ENCODE results near the gene ZNF428.

Gene ZNF428

DNA sequence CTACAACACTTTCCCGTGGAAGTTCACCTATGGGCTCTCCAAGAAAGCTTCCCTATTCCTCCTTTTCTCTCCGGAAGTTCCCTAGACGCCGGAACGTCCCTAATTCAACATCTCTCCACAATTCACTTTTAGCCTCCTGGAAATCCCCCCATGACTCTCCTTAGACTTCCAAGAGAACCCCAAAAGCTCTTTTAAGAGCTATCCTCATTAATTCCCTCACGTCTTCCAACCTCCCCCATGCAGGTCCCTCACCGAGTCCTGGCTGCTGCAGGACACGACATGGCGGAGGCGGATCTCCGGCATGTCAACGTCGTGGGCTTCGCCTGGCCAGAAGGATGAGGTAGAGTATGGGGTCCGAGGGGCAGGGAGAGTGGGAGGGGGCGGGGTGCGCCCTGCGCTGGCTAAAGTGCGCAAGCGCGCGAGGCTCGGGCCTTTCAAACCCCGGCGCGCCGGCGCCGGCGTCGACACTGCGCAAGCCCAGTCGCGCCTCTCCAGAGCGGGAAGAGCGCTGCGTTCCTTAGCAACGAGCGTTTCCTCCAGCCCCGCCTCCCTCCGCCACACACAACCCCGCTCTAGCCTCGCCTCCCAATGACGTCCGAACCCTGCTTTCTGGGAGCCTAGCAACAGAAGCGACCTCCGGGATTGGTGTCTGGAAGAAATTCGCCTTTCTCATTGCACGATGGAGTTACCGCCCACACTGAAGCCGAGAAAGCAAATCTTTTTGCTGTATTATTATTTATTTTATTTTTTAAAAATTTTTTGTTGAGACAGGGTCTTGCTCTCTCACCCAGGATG lies 44.1 kb downstream of the ZNF428 start, which contains the start of the genes PINLYP and XRCC1:
PINLYP (plus strand) TSS at position 646 of the 795 bp plus-strand sequence. CDS start 1,391 bp downstream, outside the sequence.
XRCC1 (minus strand) TSS at position 372 of the 795 bp plus-strand sequence; CDS start at position 303, 69 bp downstream.
- TF ChIP-seq, protein P1, sequence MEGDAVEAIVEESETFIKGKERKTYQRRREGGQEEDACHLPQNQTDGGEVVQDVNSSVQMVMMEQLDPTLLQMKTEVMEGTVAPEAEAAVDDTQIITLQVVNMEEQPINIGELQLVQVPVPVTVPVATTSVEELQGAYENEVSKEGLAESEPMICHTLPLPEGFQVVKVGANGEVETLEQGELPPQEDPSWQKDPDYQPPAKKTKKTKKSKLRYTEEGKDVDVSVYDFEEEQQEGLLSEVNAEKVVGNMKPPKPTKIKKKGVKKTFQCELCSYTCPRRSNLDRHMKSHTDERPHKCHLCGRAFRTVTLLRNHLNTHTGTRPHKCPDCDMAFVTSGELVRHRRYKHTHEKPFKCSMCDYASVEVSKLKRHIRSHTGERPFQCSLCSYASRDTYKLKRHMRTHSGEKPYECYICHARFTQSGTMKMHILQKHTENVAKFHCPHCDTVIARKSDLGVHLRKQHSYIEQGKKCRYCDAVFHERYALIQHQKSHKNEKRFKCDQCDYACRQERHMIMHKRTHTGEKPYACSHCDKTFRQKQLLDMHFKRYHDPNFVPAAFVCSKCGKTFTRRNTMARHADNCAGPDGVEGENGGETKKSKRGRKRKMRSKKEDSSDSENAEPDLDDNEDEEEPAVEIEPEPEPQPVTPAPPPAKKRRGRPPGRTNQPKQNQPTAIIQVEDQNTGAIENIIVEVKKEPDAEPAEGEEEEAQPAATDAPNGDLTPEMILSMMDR (IDR thresholded peaks at IDR 0.05; ENCODE audit: low read depth, low read length) = no peak
- peak within 1 kb of the TSS; percentile 83 to 90 for H3K4me3 ChIP-seq (replicated peaks in 1 of 2; ENCODE audit: low read depth in 2 of 2, low read length in 2 of 2)
- DNase-seq (ENCODE audit: low read depth in 2 of 2) = peak; percentile 99

DNA sequence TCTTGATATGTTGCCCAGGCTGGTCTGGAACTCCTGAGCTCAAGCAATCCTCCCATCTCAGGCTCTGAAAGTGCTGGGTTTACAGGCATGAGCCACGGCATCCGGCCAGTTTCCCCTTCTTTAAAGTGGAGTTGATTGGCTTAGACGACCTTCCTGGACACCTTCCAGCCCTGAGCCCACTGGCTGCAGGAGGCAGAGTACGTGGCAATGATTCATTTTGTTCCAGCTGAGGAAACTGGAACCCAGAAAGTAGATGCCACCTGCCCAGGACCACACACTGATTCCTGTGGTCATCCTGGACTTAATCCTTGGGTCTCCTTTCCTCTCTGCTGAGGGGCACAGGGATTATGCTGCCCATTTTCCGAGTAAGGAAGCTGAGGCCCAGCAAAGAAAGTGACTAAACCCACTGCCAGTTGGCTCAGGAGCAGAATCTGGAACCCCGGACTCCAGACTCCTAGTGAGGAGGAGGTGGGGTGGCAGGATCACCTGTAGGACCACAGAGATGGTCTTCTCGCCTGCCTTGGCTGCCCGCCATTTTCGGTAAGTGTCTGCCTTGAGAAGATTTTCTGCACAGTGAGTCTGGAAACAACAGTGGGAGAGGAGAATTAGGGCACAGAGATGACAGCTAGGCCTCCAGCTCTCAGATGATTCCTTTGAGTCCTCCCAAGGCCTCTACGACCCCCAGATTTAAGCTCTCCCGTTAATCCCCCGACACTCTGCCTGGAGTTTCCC lies 44.8 kb downstream of the ZNF428 start:
- peak; percentile 21 to 57 for DNase-seq (ENCODE audit: low read depth in 2 of 2)
- TF ChIP-seq, protein P1 (IDR thresholded peaks at IDR 0.05; ENCODE audit: low read depth, low read length) = no peak
- peak overlapping the region; percentile 83 to 90 for H3K4me3 ChIP-seq (replicated peaks in 1 of 2; ENCODE audit: low read depth in 2 of 2, low read length in 2 of 2)

DNA sequence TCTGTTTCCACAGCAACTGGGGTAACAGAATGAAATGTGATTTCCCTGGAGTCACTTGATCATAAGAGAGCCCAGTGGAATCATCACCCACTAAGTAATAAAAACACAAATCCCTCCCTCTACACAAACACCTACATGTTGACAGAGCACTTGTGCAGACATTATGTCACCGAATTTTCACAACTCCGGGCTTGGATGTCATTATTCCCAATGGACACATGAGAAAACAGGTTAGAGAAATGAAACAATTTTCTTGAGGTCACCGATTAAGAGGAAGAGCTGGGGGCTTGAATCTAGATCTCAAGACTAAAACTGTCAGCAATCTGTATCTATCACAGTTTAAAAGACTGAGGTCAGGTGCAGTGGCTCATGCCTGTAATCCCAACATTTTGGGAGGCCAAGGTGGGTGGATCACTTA lies 47.2 kb downstream of the ZNF428 start:
- TF ChIP-seq, protein P1 (IDR thresholded peaks at IDR 0.05; ENCODE audit: low read depth, low read length) = no peak
- no peak for DNase-seq (ENCODE audit: low read depth in 2 of 2)

DNA sequence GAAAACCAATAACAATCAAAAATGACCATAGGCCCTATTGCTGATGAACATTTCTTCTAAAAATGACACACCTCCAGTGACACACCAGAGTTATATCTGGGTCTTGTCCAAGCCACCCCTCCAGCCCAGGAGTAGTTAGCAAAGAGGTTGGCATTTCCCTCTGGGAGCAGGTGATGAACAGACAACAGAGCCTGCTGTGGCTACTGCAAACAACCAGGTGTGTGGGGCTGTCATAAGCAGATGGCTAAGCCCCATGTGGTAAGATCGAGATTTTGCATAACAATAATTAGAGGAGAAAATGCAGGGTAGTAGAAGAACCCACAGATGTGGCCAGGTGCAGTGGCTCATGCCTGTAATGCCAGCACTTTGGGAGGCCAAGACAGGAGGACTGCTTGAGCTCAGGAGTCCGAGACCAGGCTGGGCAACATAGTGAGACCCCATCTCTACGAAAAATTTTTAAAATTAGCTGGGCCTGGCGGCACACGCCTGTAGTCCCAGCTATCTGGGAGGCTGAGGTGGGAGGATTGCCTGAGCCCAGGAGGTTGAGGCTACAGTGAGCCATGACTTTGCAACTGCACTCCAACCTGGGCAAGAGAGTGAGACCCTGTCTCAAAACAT lies 49.1 kb downstream of the ZNF428 start:
- DNase-seq (ENCODE audit: low read depth in 2 of 2) = no peak
- H3K4me3 ChIP-seq (replicated peaks in 1 of 2; ENCODE audit: low read depth in 2 of 2, low read length in 2 of 2) = no peak overlapping the region
- TF ChIP-seq, protein P1 (IDR thresholded peaks at IDR 0.05; ENCODE audit: low read depth, low read length) = no peak

More for the DNA sequence above, 47.2 kb downstream of the ZNF428 start:
- no peak overlapping the region for H3K4me3 ChIP-seq (replicated peaks in 1 of 2; ENCODE audit: low read depth in 2 of 2, low read length in 2 of 2)

DNA sequence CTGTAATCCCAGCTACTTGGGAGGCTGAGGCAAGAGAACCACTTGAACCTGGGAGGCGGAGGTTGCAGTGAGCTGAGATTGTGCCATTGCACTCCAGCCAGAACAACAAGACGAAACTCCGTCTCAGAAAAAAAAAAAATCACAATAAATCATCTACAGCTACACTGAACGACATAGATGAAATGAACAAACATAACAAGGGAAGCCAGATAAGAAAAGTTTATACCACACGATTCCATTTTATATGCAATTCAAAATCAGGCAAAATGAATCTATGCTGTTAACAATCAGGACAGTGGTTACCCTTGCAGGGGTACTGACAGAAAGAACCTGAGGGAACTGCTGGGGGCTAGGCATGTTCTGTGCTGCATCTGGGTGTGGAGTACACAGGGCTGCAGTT lies 49.8 kb downstream of the ZNF428 start:
- DNase-seq (ENCODE audit: low read depth in 2 of 2) = no peak
- H3K4me3 ChIP-seq (replicated peaks in 1 of 2; ENCODE audit: low read depth in 2 of 2, low read length in 2 of 2) = no peak overlapping the region
- TF ChIP-seq, protein P1 (IDR thresholded peaks at IDR 0.05; ENCODE audit: low read depth, low read length) = no peak

DNA sequence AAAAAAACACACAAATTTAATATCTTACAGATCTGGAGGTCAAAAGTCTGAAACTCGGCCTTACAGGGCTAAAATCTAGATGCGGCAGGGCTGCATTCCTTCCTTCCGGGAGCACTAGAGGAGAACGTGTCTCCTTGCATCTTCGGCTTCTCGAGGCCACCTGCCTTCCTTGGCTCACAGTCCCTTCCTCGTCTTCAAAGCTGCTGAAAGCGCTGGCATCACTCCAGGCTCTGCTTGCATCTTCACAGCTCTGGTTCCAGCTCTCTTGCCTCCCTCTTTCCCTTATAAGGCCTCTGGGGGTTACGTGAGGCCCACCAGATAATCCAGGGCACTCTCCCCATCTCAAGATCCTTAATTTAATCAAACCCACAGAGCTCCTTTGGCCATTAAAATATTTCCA lies 54.6 kb downstream of the ZNF428 start:
- TF ChIP-seq, protein P1 (IDR thresholded peaks at IDR 0.05; ENCODE audit: low read depth, low read length) = no peak
- DNase-seq (ENCODE audit: low read depth in 2 of 2) = peak in 1 of 2 donors; percentile 15
- no peak overlapping the region for H3K4me3 ChIP-seq (replicated peaks in 1 of 2; ENCODE audit: low read depth in 2 of 2, low read length in 2 of 2)
